Measurements from ENCODE around the gene SLC16A4. TPM values are rescaled to one million over a fixed set of nuclear protein-coding genes. Genes with fewer than 3 reads are reported as not detected.

Gene SLC16A4
- polyA plus RNA-seq, 5 donors, result 4.2 to 7.7 (median 7.2) TPM

GRCh38 chr1:110335265-110335664 lies 55.6 kb downstream of the SLC16A4 start:
- DNase-seq, result no peak

- DNase-seq, result no peak
Observed at GRCh38 chr1:110328700-110329099, 62.1 kb downstream of the SLC16A4 start.

- DNase-seq, result no peak
Observed at GRCh38 chr1:110328274-110328673, 62.6 kb downstream of the SLC16A4 start.

- no peak for DNase-seq
Observed at GRCh38 chr1:110326826-110327225, 64.0 kb downstream of the SLC16A4 start.

- no peak for DNase-seq
Observed at GRCh38 chr1:110324667-110325066, 66.2 kb downstream of the SLC16A4 start.

- DNase-seq, result no peak
Observed at GRCh38 chr1:110321846-110322245, 69.0 kb downstream of the SLC16A4 start.

- DNase-seq, result no peak
Observed at GRCh38 chr1:110321045-110321444, 69.8 kb downstream of the SLC16A4 start.

- no peak for DNase-seq
Observed at GRCh38 chr1:110320168-110320518, 70.7 kb downstream of the SLC16A4 start.

- no peak for DNase-seq
Observed at GRCh38 chr1:110319332-110320167, 71.3 kb downstream of the SLC16A4 start.

GRCh38 chr1:110318046-110318445 lies 72.8 kb downstream of the SLC16A4 start:
- DNase-seq, result no peak

GRCh38 chr1:110316735-110317134 lies 74.1 kb downstream of the SLC16A4 start:
- DNase-seq, result no peak

Other genes starting within 250 kb of the SLC16A4 start
- gene SLC6A17, start 240.5 kb downstream of the SLC16A4 start, polyA plus RNA-seq (ENCODE audit: insufficient read depth in 1 of 5, insufficient read length in 5 of 5, low replicate concordance in 1 of 5), result under 1 TPM; 0.04 to 0.10 (median 0.04) TPM
- gene KCNC4, start 180.7 kb downstream of the SLC16A4 start, polyA plus RNA-seq (ENCODE audit: insufficient read depth in 1 of 5, insufficient read length in 5 of 5, low replicate concordance in 1 of 5), result 10 to 100 TPM in 4 of 5 donors, 1 to 10 TPM in 1; 7.8 to 13.0 (median 10.9) TPM
- gene RBM15, start 51.6 kb downstream of the SLC16A4 start, polyA plus RNA-seq (ENCODE audit: insufficient read depth in 1 of 5, insufficient read length in 5 of 5, low replicate concordance in 1 of 5), result 10 to 100 TPM in 3 of 5 donors, 1 to 10 TPM in 2; 7.5 to 13.2 (median 11.0) TPM
- gene LAMTOR5, start 16.7 kb upstream of the SLC16A4 start, polyA plus RNA-seq (ENCODE audit: insufficient read depth in 1 of 5, insufficient read length in 5 of 5, low replicate concordance in 1 of 5), result 100 to 1,000 TPM; 108 to 128 (median 124) TPM
- gene PROK1, start 60.1 kb upstream of the SLC16A4 start, polyA plus RNA-seq (ENCODE audit: insufficient read depth in 1 of 5, insufficient read length in 5 of 5, low replicate concordance in 1 of 5), result under 1 TPM in 2 of 5 donors, not detected in 3; 0.10 to 0.19 TPM
- not detected for gene KCNA10, start 128.1 kb upstream of the SLC16A4 start, polyA plus RNA-seq (ENCODE audit: insufficient read depth in 1 of 5, insufficient read length in 5 of 5, low replicate concordance in 1 of 5)
- under 1 TPM; 0.62 to 0.99 (median 0.81) TPM for gene KCNA2, start 215.3 kb upstream of the SLC16A4 start, polyA plus RNA-seq (ENCODE audit: insufficient read depth in 1 of 5, insufficient read length in 5 of 5, low replicate concordance in 1 of 5)

Data from right lung (tissue), 5 donors.